ENCODE data around the gene POU6F2.
"Not testable (repeated sequence)": the region's sequence is repeated elsewhere in the genome, so short reads cannot be mapped to it uniquely, and the experiment has no call there.

Gene POU6F2

DNA sequence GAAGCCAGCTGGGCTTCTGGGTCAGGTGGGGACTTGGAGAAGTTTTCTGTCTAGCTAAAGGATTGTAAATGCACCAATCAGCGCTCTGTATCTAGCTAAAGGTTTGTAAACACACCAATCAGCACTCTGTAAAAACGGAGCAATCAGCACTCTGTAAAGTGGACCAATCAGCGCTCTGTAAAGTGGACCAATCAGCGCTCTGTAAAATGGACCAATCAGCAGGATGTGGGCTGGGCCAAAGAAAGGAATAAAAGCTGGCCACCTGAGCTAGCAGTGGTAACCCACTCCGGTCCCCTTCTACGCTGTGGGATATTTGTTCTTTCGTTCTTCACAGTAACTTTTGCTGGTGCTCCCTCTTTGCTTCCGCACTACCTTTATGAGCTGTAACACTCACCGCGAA lies 216.7 kb downstream of the POU6F2 start:
- not testable (repeated sequence) for DNase-seq

DNA sequence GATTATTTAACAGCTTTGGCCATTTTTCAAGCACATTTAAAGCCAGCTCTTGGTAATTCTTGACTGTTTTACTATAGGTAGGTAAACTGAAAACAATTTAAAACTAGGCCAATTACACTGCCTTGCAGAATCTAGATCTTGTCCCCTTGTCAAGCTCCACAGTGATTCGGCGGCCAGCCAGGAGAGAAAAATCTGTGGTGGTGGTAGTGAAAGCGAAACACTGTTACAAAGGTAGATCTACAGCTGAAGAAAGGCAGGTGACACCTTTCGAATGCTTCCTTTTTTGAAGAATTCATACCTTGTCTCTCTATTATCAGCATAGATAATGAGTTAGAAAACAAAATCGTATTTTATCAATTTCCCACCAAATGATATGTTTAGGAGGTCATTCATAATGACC lies 218.3 kb downstream of the POU6F2 start:
- DNase-seq: no peak

DNA sequence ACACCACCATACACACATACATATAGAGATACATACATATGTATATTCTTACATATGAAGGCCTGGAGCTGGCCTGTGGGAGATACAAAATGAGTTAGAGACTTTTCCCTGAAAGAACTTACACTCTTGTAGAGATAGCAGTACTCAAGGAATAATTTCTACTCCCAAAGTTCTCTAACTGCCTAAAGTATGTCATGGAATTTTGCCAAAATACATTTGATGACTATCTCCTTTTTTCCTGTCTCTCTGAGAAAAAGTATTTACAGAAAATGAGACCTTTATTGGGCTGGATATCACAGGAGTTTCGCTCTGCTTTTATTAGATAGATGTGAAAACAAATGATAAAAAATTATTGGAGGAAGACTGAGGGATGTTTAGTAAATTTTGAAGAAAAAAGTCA lies 220.1 kb downstream of the POU6F2 start:
- peak; percentile 64 for DNase-seq

DNA sequence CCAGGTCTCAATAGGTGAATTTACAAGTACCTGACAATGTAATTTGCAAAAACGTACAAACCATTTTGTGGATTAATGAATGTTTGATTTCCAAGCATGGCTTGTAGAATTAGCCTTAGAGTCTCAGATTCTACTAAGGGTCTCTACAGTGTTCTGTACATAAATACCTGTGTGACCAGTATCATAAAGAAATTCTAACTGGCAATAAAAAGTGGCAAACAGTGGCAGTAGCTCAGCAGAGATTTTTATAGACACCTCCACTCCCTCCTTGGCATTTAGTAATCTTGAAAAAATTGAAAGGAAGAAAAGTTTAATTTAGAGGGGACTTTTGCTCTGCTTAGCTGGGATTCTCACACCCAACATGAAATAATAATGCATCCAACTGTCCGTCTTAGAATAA lies 220.8 kb downstream of the POU6F2 start:
- DNase-seq: no peak

DNA sequence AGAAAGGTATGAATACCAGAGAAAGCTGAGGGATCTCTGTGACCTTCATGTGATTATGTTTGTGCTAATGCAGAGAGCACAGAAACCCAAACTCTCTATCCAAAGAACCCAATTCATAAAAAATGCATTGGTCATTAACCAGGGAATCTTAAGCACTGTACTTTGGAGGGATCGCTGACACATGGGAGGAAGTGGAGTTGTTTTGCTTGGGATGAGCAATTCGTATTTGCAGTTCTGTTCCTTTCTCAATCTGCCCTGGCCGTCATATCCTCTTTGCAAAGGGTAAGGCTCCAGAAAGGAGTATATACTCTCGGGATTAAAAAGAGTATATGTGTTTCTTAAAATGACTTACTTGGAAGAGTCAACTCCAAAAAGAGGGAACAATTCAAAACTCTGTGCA lies 221.3 kb downstream of the POU6F2 start:
- DNase-seq: peak; percentile 64

- DNase-seq: no peak
Measured at GRCh38 chr7:39199951-39200350, 222.2 kb downstream of the POU6F2 start.

- DNase-seq: no peak
Measured at GRCh38 chr7:39202041-39202440, 224.3 kb downstream of the POU6F2 start.

DNA sequence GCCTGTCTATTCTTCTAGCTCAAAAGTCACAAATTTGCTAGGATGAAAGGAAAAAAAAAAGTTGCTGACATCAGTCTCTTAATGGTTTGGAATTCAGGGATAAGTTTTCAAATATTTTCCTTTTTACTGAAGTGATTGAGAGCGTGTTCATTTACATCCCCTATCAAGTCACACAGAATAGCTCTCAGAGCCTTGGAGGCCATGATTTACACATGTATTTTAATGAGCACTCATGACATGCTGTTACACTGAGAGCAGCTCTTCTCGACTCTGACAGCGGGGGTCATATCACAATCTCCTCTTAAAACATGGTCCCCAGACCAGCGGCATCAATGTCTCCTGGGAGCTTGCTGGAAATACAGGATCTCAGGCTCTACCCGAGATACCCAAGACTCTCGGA lies 232.7 kb downstream of the POU6F2 start:
- no peak for DNase-seq

GRCh38 chr7:39211581-39211980 lies 233.9 kb downstream of the POU6F2 start:
- DNase-seq: peak; percentile 76

GRCh38 chr7:39212876-39213275 lies 235.2 kb downstream of the POU6F2 start:
- DNase-seq: no peak

DNA sequence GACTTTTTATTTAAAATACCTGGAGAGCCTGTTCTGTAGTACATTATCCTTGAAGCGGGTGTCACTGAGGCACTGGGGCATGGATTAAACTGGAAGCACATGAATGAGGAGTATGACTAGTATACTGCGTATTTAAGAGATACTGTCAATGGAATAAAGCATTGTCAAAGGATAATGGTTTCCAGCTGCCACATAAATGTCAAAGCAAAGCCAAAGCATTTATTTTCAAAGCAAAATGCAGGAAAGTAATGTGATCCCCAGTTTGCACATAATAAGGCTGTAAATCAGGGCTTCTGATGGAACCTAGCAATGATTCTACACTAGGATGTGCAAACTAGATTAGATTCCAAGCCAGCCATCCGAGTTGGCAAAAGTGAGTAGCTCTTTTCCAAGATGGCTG lies 240.1 kb downstream of the POU6F2 start:
- no peak for DNase-seq

DNA sequence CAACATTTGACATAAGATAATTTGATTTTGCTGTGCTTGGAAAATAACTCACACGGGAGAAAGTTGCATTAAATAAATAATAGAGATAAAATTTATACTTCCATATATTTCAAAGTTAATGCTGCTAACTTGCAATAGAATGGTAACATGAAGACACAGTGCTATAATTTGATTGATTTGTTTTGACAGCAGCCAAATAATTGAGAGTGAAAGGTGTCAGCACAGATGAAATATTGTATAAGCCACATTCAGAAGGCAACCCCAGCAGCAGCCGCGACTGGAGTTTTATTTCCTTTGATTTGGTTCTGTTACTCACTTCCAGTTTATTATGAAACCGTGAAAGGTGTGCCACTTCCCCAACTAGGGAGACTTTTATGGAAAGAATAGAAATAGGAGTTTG lies 242.2 kb downstream of the POU6F2 start:
- no peak for DNase-seq

- DNase-seq: peak; percentile 67
Measured at GRCh38 chr7:39221901-39222300, 244.2 kb downstream of the POU6F2 start.

DNA sequence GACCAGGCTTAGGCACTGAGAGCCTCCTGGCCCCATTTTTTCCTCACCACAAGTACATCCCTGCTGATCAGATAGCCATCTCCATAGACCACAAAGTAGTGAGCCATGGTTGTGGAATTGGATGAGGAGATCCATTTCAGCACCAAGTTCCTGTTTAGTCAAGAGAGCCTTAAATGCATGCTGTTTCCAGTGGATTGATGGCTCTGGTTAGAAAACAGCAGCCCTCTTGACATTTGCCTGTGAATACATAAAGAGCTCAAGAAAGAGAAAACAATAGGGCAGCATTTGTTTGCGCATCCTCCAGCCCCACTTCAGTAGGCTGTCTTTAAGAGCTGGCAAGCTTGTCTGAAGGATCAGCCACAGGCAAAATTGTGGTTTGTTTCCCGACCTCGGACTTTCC lies 251.2 kb downstream of the POU6F2 start:
- DNase-seq: peak; percentile 92

- no peak for DNase-seq
Measured at GRCh38 chr7:39233851-39234529, 256.3 kb downstream of the POU6F2 start.

DNA sequence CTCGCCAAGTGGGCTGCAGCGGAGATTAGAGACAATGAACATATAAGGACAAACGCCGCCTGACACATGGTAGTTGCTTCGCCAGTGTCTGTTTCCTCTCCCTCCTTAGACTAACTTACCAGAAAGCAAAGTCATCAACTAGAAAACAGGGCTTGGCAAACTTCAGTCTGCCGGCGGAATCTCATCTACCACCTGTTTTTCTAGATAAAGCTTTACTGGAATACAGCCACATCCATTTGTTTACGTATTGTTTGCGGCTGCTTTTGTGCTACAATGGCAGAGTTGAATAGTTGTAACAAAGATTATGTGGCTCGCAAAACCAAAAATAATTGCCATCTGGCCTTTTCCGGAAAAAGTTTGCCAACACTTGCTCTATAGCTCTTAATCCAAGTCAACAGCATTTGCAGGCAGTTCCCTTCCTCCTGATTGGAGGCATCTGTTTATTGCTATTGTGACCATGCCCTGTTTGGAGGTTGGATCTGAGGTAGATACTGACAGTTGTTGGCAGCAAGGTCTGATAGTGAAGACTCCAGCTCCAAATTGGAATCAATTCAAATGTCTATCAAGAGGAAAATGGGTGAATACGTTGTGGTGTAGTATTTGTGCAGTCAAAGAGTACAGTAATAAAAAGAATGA lies 260.6 kb downstream of the POU6F2 start:
- DNase-seq: no peak

GRCh38 chr7:39240864-39241263 lies 263.2 kb downstream of the POU6F2 start:
- DNase-seq: no peak

DNA sequence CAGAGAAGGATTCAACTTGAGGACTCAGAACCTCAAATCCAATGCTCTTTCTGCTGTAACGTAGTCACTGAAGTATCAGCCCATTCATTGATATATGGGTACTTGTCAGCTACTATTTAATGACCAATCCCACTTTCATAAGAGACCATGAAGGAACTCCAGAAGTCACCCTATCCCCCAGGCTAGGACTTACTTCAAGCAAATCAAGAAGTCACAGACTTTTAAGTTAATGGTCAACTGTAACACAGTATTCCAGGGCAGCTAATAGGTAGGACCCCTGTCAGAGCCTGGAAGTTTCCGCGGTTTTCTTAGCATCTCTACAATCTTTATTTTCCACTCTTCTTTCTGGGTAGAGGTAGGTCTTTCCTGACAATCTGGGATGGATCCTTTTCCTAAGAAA lies 269.9 kb downstream of the POU6F2 start:
- DNase-seq: no peak

DNA sequence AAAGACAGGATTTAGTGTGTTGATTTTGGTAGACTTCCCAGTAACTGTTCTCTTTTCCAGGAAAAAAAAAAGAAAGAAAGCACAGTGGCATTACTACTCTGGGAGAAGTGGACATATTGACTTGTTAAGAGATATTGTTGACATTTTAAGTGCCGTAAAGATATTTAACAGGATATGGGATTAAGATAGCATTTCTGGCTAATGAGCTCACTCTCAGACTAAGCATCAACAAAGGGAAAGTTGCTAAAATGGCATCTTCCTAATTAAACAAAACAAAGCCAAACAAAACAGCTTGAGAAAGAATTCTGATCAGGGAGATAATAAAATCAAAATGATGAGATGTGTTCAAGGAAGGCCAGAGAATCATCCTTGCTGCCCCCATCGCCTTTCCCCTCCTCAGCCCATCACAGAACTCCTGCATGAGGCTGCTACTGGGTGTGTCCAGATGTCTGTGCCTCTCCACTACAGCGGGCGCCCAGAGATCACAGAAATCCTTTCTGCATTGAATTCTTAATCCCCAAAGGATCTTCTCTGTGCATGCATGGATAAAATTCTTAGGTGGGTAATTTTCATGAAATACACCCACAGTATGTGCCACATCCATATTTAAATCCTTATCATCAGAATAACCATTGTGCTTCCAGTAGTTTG lies 270.5 kb downstream of the POU6F2 start:
- peak; percentile 71 for DNase-seq

DNA sequence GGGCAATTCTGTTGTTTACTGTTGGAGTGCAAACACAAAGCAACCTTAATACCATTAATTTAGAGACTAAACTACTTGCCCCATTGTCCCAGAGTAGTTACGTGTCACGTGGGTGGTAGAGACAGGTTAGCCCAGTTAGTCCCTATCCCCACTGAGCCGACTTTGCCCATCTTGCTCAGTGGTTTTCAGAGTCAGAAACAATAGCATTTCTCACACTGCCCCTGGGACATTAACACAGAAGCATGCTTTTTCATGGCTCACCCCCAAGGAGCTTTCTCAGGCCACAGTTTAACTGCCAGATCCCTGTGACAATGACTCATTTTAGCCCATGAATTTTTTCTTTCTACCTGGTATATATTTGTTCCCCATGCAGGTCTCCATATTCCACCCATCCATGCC lies 271.0 kb downstream of the POU6F2 start:
- DNase-seq: peak; percentile 71

DNA sequence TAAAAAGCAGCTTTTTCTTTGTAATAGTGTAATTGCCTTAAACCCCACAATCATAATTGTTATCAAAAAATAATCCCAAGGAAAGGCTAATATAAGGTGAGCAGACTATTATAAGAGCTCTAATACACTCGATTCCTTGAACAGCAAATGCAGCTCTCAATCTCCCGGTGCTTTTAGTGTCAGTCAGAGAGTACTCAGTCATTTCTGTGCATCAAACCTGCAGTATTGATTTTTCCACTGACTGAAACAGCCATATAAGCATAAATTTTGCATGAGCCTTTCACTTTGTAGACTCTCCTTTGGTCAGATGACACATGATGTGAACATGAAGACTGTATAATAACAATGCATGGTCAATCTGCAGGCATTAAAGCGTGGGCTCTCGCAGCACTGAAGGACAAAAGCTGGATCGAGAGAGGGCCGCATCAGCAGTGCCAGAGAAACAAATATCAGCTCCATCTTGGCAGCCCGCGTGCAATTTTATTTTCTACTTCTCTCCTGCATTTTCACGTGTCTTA lies 272.0 kb downstream of the POU6F2 start:
- no peak for DNase-seq

DNA sequence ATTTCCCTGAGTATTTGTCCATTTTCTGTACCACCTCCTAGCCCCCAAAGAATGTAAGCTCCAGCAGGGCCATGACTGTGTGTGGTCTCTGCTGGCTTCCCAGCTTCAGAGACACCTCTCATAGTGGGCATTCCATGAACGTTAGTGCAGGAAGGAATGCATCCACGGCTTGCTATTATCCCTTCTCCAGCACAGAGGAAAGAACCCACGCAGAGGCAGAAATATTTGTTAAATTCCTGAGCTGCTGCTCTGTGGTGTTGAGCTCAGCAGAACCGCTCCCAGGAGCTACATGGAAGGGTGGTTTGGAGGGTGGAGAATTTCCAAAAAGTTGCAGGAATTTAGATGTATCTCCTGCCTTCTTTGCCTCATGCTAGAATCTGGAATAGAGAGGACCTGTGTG lies 275.2 kb downstream of the POU6F2 start:
- peak; percentile 98 for DNase-seq

- no peak for DNase-seq
Measured at GRCh38 chr7:39259391-39260003, 281.8 kb downstream of the POU6F2 start.

All from fibroblast of skin of back (primary cell).